HG03565 (cell line): Measurements from ENCODE around the gene DNAJA2.
"Not testable (repeated sequence)": the region's sequence is repeated elsewhere in the genome, so short reads cannot be mapped to it uniquely, and the experiment has no call there.

Experiments
- ATAC-seq: cut with Tn5 transposase; IDR thresholded peaks from one replicate; pipeline ENCODE4 v1.9.1; 2021; ENCODE audit warnings: mild to moderate bottlenecking, moderate library complexity; ENCODE audit not compliant: unreplicated experiment

Gene DNAJA2

GRCh38 chr16:46975908-46976470 lies 2.5 kb upstream of the DNAJA2 start:
- no peak for ATAC-seq

- ATAC-seq = no peak
These were observed 1.7 kb upstream of the DNAJA2 start for GRCh38 chr16:46975165-46975564.

- peak; percentile 37 for ATAC-seq
These were observed 878 bp upstream of the DNAJA2 start for GRCh38 chr16:46974352-46974751.

GRCh38 chr16:46973996-46974324 lies 486 bp upstream of the DNAJA2 start:
- no peak for ATAC-seq

- ATAC-seq = peak; percentile 30
These were observed 856 bp downstream of the DNAJA2 start for GRCh38 chr16:46972429-46973206.

GRCh38 chr16:46971271-46971670 lies 2.2 kb downstream of the DNAJA2 start:
- ATAC-seq = no peak

DNA sequence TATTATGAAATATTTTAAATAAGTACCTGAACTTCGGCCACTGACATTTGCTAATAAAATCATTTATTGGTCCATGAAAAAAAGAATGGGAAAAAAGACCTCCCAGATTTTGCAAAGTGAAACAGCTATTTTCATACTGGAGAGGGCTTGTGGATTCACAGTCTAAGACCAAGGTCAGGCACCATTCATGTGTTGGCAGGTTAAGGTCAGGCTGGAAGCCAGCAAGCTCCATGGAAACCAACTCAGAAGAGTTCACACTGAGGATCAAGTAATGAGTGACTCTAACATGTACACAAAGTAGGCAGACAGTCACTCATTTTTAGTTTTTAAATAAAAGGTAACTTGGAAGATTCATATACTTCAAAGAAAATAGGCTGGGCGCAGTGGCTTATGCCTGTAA lies 3.4 kb downstream of the DNAJA2 start:
- no peak for ATAC-seq

- ATAC-seq = no peak
These were observed 5.4 kb downstream of the DNAJA2 start for GRCh38 chr16:46968063-46968435.

- ATAC-seq = no peak
These were observed 10.8 kb downstream of the DNAJA2 start for GRCh38 chr16:46962629-46963028.

DNA sequence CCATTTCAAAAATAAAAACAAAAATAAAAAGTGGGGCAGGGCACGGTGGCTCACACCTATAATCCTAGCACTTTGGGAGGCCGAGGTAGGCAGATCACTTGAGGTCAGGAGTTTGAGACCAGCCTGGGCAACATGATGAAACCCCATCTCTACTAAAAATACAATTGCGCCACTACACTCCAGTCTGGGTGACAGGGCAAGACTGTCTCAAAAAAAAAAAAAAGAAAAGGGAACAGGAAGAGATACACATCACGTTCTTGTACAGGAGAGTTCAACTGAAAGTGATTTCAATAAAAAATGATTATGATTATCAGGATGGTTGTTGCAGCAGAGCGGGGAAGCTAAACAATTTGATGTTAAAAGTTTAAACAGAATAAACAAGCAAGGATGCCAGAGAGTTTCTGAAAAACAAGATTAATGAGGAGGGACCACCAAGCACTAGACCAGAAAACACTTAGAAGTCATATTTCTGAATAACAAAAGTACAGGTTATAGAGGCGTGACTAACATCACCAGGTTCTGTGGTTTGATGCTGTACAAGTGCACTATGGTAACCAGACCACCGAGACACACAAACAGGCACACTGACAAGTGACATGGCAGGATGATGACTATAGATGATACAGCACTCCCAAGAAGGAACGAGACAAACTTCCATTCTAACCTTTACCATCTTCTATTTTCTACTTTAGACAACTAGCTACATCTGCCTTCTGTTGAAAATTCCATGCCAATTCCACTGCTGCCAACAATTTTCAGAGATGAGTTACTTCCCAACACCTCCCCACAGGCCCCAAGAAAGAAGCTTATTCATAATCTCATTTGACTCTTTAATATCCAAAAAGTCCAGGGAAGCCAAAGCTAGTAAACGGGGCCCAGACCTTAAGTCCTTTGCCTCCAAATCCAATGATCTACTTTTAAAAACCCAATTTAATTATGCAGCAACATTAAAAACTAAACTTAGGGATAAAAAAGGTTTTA lies 11.8 kb downstream of the DNAJA2 start:
- ATAC-seq = no peak

DNA sequence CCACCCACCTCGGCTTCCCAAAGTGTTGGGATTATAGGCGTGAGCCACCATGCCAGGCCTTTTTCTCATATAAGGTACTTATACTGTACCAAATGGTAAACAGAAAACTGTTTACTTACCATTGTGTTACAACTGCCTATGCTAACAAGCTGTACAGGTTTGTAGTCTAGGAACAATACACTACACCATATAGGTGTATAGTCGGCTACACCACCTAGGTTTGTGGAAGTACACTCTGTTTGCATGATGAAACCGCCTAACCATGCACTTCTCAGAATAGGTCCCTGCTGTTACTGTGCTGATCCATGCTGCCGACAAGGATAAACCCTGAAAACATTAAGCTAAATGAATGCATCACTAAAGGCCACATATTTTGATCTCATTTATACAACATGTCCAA lies 18.9 kb downstream of the DNAJA2 start:
- ATAC-seq = no peak

DNA sequence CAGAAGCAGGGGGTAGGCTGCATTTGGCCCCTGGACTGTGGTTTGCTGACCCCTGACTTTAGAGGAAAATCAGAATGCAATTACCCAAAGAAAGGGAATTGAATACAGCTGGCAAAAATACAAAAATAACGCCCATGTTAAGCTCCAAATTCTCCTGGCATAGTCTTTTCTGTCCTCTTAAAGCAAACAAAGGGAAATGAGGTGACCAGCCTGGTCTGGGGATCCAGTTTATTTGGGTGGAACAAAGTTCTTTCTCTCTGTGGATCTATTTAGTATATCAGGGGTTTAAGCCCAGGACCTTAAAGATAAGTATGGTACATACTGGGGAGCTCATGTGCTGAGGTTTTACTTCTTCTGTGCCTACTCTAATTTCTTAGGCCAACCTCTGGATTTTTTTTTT lies 23.5 kb downstream of the DNAJA2 start:
- no peak for ATAC-seq

DNA sequence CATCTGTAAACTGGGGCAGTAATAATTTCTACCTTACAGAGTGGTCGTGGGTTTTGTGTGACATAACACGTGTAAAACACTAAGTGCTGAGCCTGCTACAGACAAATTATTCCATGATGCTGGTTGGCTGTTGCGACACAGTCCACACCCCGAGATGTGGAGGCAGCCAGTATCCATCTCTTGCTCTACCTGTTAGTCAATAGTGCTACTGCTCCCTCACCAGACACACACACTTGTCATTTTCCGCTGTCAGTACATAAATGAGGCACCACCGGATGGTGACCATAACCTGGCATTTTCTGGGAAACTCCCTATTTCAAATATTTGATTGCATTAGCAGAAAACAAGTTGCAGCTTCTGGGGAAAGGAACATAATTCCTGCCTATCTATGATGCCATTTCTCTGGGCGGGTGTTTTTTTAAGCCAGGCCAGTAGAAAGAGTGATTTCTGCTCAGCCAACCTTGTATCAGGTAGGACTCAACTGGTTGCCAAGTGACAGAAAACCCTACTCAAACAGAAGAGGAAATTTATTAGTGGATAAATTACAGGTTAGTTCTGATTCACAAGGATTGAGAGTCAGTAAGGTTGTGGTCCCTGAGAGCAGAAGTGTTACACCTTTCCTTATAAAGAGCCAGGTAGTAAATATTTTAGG lies 24.1 kb downstream of the DNAJA2 start:
- peak; percentile 36 for ATAC-seq

DNA sequence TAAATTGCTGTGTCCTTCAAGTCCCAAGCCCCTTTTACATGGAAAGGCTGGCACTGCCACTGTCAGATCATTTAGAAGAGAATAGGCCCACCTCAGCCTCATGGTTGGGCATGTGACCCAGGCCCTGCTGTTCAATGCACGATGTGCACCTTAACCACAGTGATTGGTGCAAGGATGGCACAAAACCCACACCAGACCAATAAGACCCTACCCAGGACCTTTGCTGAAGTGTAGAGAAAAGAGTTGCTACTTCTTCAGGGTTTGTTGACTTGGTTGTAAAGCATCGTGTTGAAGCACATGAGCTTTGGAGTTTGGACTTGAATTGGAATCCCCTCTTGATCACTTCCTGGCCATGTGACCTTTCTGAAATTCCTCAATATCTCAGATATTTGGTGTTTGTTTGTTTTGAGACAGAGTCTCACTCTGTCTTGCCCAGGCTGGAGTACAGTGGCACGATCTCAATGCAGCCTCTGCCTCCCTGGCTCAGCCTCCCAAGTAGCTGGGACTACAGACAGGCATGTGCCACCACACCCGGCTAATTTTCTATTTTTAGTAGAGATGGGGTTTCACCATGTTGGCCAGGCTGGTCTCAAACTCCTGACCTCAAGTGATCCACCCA lies 24.8 kb downstream of the DNAJA2 start:
- ATAC-seq = no peak

DNA sequence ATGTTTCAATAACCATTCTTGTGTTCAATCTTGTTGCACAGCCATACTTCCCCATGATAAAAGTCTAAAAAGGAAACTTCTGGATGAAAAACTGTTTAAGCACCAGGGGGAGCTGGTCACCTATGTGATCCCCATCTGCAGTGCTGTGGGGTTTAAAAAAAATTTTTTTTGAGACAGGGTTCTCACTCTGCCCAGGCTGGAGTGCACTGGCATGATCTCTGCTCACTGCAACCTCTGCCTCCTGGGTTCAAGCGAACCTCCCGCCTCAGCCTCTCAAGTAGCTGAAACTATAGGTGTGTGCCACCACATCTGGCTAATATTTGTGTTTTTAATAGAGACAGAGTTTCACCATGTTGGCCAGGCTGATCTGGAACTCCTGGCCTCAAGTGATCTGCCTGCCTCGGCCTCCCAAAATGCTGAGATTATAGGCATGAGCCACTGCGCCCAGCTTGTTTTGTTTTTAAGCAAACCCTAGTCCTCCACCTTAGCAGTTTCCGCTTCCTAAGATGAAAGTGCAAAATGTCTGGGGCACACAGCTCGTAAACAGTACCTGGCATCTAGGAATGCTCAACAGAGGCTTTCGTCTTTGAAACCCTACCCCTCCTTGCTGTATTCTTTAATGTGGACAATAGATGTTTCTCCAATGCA lies 25.4 kb downstream of the DNAJA2 start:
- peak; percentile 72 for ATAC-seq

GRCh38 chr16:46944713-46945112 lies 28.8 kb downstream of the DNAJA2 start:
- not testable (repeated sequence) for ATAC-seq

DNA sequence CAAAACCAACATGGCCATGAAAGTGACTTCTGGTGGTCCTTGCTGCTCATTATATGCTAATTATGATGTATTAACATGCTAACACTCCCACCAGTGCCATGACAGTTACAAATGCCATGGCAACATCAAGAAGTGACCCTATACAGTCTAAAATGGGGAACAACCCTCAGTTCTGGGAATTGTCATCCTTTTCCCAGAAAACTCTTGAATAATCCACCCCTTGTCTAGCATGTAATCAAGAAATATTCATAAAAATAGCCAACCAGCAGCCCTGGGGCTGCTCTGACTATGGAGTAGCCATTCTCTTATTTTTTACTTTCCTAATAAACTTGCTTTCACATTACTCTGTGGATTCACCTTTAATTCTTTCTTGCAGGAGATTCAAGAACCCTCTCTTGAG lies 35.9 kb downstream of the DNAJA2 start:
- no peak for ATAC-seq

DNA sequence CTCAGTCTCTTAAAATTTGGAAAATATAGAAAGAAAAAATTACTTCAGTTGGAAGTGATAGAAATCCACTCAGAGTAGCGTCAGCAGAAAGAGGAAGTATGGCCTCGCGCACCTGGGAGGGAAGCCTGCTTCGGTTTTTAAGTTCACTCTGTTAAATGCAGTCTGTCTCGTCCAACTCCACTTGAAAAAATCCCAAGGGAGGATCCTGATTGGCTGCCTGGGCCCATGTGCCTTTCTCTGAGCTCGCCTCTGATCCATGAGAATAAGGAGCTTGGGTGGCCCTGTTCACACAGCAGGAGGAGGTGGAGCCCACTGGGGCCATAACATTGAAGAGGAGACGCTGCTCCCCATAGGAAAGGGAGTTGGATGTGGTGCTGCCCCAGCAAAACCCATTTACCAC lies 40.7 kb downstream of the DNAJA2 start:
- ATAC-seq = no peak

GRCh38 chr16:46930861-46931260 lies 42.6 kb downstream of the DNAJA2 start:
- no peak for ATAC-seq
